Measurements from ENCODE around the gene TSSK6. TPM values are rescaled to one million over a fixed set of nuclear protein-coding genes. Genes with fewer than 3 reads are reported as not detected.

Gene TSSK6
- total RNA-seq, 4 donors from 2014 or later, result 0.57 to 1.7 (median 0.89) TPM

DNA sequence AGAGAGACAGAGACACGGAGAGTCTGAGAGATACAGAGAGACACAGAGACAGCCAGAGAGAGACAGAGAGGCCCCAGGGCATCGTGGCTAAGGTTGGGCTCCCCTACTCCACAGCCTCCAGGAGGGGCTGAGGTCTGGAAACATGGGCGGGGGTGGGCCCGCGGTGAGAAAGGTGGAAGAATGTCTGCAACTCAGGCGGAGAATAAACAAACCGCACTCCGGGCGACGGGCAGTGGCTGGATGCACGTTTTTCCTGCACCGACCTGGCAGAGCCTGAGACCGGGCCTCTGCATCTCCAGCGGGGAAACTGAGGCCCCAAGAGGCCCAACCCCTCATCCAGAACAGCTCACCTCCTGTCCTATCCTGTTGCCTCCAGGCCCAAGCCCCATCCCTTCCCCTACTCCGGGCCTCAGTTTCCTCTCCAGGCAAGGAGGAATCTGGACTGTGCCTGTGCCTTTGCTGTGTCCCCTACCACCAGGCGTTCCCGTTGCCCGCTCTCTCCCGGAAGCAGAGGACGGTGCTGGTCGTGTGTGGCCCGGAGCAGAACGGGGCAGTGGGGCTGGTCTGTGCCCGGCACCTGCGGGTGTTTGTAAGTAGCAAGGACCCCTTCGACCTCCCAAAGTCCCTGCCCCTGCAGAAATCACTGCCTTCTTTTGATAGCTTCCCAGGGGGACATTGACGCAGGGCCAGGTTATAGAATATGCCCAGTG is 19.4 kb upstream of the TSSK6 start:
- TF ChIP-seq, protein P1, sequence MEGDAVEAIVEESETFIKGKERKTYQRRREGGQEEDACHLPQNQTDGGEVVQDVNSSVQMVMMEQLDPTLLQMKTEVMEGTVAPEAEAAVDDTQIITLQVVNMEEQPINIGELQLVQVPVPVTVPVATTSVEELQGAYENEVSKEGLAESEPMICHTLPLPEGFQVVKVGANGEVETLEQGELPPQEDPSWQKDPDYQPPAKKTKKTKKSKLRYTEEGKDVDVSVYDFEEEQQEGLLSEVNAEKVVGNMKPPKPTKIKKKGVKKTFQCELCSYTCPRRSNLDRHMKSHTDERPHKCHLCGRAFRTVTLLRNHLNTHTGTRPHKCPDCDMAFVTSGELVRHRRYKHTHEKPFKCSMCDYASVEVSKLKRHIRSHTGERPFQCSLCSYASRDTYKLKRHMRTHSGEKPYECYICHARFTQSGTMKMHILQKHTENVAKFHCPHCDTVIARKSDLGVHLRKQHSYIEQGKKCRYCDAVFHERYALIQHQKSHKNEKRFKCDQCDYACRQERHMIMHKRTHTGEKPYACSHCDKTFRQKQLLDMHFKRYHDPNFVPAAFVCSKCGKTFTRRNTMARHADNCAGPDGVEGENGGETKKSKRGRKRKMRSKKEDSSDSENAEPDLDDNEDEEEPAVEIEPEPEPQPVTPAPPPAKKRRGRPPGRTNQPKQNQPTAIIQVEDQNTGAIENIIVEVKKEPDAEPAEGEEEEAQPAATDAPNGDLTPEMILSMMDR (IDR thresholded peaks at IDR 0.05), result no peak
- no peak for TF ChIP-seq POLR2A (IDR thresholded peaks at IDR 0.05)
- H3K27me3 ChIP-seq, result peaks cover 0 to 42% (median 8%) of the 10 kb centered on the region in 4 donors
- H3K27ac ChIP-seq, result no peak overlapping the region
- DNase-seq, result no peak
- no peak overlapping the region for H3K4me3 ChIP-seq
- H3K9me3 ChIP-seq, result no peaks in the 10 kb centered on the region
- intact Hi-C loops (cut with DNase I), result loop anchor here (5.0 kb wide), 1 partner anchor 108 kb away; the partner anchor contains the start of gene GMIP
- WGBS, 2 donors, result 59 to 62% methylated on average over 22 to 25 of the region's 27 CpGs
- H3K4me1 ChIP-seq, result peaks cover 16 to 31% (median 22%) of the 10 kb centered on the region in 3 donors
- H3K36me3 ChIP-seq, result no peaks in the 10 kb centered on the region

DNA sequence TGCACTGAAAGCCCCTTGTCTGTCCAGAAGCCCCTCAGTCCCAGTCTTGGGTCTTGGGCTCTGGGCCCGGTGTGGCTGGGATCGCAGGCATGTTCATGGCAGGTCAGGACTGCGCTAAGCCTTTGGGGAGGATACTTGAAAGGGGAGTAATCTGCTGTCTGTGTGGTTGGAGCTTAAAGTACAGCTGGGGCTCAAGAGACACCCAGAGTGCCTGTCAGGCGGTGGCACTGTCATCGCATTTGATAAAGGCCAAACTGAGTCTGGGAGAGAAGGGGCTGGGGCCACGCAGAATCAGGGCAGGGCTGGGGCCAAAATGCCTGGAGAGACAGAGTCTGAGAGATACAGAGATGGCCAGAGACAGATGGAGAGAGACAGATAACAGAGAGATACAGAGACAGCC is 18.5 kb upstream of the TSSK6 start:
- intact Hi-C loops (cut with DNase I), result loop anchor here (5.0 kb wide), 1 partner anchor 108 kb away; the partner anchor contains the start of gene GMIP
- 68 to 81% methylated on average over 4 of the region's 6 CpGs for WGBS, 2 donors
- peaks cover 16 to 33% (median 22%) of the 10 kb centered on the region in 3 donors for H3K4me1 ChIP-seq
- TF ChIP-seq, protein P1 (IDR thresholded peaks at IDR 0.05), result no peak
- TF ChIP-seq POLR2A (IDR thresholded peaks at IDR 0.05), result no peak
- H3K27ac ChIP-seq, result no peak overlapping the region
- no peak overlapping the region for H3K4me3 ChIP-seq
- DNase-seq, result no peak
- no peaks in the 10 kb centered on the region for H3K9me3 ChIP-seq
- peaks cover 0 to 34% (median 4%) of the 10 kb centered on the region in 4 donors for H3K27me3 ChIP-seq
- H3K36me3 ChIP-seq, result peaks cover 0 to 8% (median 1%) of the 10 kb centered on the region in 3 donors

DNA sequence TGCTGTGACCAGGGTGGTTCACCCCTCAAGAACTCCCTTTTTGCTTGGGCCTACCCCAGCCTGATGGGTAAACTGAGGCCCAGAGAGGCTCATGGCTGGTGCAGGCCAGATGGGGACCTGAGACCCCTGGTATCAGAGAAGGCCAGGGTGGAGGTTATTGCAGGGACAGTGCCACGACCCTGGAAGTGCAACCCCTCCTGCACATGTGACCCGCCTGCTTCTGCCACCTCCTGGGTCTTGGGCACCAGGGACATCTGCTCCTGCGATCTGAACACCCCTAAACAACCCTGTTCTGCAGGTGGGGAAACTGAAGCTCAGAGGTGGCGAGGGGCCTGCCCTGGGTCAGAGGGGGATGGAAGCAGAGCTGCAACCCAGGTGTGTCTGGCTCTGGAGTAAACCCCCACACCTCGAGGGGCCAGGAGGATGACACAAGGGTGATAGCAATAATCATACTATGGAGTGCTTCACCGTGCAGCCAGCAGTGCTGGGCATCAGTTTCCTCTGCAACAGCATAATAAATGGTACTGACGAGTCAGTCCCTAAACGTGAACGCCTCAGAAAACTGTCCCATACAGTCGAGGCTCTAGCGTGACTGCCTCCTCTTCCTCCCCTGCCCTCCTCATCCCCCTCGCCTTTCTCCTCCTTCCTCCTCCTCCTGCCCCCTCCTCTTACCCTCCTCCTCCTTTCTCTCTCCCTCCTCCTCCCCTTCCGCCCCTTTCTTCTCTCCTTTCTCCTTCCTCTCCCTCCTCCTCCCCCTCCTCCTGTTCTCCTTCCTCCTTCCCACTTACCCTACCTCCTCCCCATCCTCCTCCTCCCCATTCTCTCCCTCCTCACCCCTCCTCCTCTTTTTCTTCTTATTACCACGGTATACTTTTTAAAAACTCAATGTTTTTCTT is 17.7 kb upstream of the TSSK6 start:
- intact Hi-C loops (cut with DNase I), result loop anchor here (5.0 kb wide), 1 partner anchor 109 kb away; the partner anchor contains the start of gene GMIP
- TF ChIP-seq, protein P1 (IDR thresholded peaks at IDR 0.05), result no peak
- TF ChIP-seq POLR2A (IDR thresholded peaks at IDR 0.05), result no peak
- H3K27me3 ChIP-seq, result peaks cover 0 to 26% (median under 1%) of the 10 kb centered on the region in 4 donors
- no peaks in the 10 kb centered on the region for H3K9me3 ChIP-seq
- no peak overlapping the region for H3K27ac ChIP-seq
- H3K4me3 ChIP-seq, result no peak overlapping the region
- no peak for DNase-seq
- 51 to 54% methylated on average over 9 to 11 of the region's 14 CpGs for WGBS, 2 donors
- H3K4me1 ChIP-seq, result peaks cover 10 to 25% (median 14%) of the 10 kb centered on the region in 3 donors
- H3K36me3 ChIP-seq, result peaks cover 0 to 16% (median 9%) of the 10 kb centered on the region in 3 donors

DNA sequence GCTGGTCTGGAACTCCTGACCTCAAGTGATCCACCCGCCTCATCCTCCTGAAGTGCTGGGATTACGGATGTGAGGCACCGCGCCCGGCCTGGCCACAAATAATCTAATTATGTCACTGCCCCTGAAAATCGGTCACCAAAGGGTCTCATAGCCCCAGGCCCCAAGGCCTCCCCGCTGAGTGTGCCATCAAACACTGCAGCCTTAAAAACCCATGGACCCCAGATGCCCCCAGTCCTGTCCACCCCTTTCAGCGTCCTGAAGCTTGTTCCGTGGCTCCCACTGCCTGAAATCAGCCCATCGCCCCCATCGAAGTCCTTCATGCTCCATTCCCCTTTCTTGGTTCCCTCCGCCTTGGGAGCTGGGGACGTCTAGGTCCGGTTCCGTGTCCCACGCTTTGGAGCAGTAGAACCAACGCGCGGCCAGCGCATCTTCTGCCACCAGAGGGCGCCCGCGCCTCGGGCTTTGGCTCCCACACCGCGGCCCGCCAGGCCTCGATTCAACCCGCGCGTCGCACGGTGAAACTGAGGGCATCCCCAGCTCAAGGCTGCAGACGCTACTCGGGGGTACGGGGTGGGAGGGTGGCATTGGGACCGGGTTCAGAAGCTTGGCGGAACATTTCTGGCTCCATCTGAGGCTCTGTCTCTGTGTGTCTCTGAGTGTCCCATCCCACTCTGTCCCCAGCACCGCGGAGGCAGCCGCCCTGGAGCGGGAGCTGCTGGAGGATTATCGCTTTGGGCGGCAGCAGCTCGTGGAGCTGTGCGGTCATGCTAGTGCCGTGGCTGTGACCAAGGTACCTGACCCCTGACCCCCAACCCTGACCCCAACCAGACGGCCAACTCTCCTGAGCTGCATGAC is 16.8 kb upstream of the TSSK6 start:
- peaks cover 0 to 17% (median 0%) of the 10 kb centered on the region in 4 donors for H3K27me3 ChIP-seq
- H3K4me1 ChIP-seq, result peaks cover 6 to 16% (median 6%) of the 10 kb centered on the region in 3 donors
- peaks cover 8 to 24% (median 18%) of the 10 kb centered on the region in 3 donors for H3K36me3 ChIP-seq
- WGBS, 2 donors, result 38 to 46% methylated on average over 12 to 24 of the region's 48 CpGs
- DNase-seq, result no peak
- H3K27ac ChIP-seq, result no peak overlapping the region
- no peaks in the 10 kb centered on the region for H3K9me3 ChIP-seq
- peak overlapping the region in 1 of 4 donors; percentile 21 for H3K4me3 ChIP-seq
- intact Hi-C loops (cut with DNase I), result loop anchor here (5.0 kb wide), 1 partner anchor 110 kb away; the partner anchor contains the start of gene GMIP
- TF ChIP-seq, protein P1 (IDR thresholded peaks at IDR 0.05), result peak; percentile 92 to 99 (median 94)
- TF ChIP-seq POLR2A (IDR thresholded peaks at IDR 0.05), result no peak
